H1 (cell line): ENCODE data around the gene MAGEA9. TPM values are rescaled to one million over a fixed set of nuclear protein-coding genes. Genes with fewer than 3 reads are reported as not detected.

Experiments
- CTCF ChIA-PET: fragments of 300-600 bp; sonication (Branson Sonifier 250); formaldehyde crosslinking; loops from one replicate; lab custom pipeline; 2021; ENCODE audit not compliant: partially characterized antibody; lab: Charles Lee
- POLR2A ChIA-PET: fragments of 300-600 bp; sonication (Branson Sonifier 250); formaldehyde crosslinking; loops from one replicate; lab custom pipeline; 2021; ENCODE audit warnings: inconsistent platforms; ENCODE audit not compliant: partially characterized antibody; lab: Charles Lee
- DNase-seq, 2 experiments: peaks; one replicate each; pipeline versions ENCODE4 v3.0.0 to v3.0.0-alpha.2; 2010 to 2022; ENCODE audit warnings: low spot score in 2 of 2, low read depth in 1 of 2, mixed read lengths in 1 of 2
- FAIRE-seq: peaks from 2 replicates; lab custom pipeline; 2011; peaks lifted over from hg19 to GRCh38; lab: Jason Lieb, UNC
- H2AFZ ChIP-seq: 2 replicates; pipeline ENCODE4 v1.8.1; 2012; ENCODE audit warnings: low read length, inconsistent platforms
- H2AK5ac ChIP-seq: 2 replicates; pipeline ENCODE4 v1.6.1; 2013; ENCODE audit warnings: low read depth, low read length
- H2BK120ac ChIP-seq: replicated peaks from 2 replicates; pipeline ENCODE3; 2013; ENCODE audit warnings: low read depth, low read length, inconsistent platforms
- H2BK12ac ChIP-seq: 2 replicates; pipeline ENCODE4 v1.6.1; 2013; ENCODE audit warnings: low read depth, low read length
- H2BK15ac ChIP-seq: 2 replicates; pipeline ENCODE4 v1.6.1; 2013; ENCODE audit warnings: low read length
- H2BK20ac ChIP-seq: 2 replicates; pipeline ENCODE4 v1.6.1; 2013; ENCODE audit warnings: low read length
- H2BK5ac ChIP-seq: 2 replicates; pipeline ENCODE4 v1.6.1; 2013; ENCODE audit warnings: low read depth, low read length
- H3K14ac ChIP-seq: 2 replicates; pipeline ENCODE4 v1.6.1; 2013; ENCODE audit warnings: inconsistent platforms; ENCODE audit not compliant: insufficient read length
- H3K18ac ChIP-seq: 2 replicates; pipeline ENCODE4 v1.6.1; 2013; ENCODE audit warnings: low read length; ENCODE audit errors: extremely low read depth
- H3K23ac ChIP-seq: 2 replicates; pipeline ENCODE4 v1.6.1; 2013; ENCODE audit warnings: inconsistent platforms; ENCODE audit not compliant: insufficient read length
- H3K23me2 ChIP-seq: 2 replicates; pipeline ENCODE4 v1.6.1; 2013; ENCODE audit warnings: low read depth, low read length
- H3K27ac ChIP-seq: 2 replicates; pipeline ENCODE4 v1.6.1; 2011; ENCODE audit warnings: low read depth, low read length, inconsistent platforms
- H3K27me3 ChIP-seq, 4 experiments: replicated peaks in 1 of 4; 1 replicate in 1 of 4; 2 replicates in 3 of 4; pipeline versions ENCODE4 v1.6.1 to v1.8.1; 2011 to 2013; ENCODE audit warnings: low read length in 3 of 4, mild to moderate bottlenecking in 3 of 4, inconsistent platforms in 2 of 4, mixed read lengths in 2 of 4, moderate library complexity in 1 of 4; ENCODE audit not compliant: control insufficient read depth in 3 of 4, insufficient read depth in 3 of 4; ENCODE audit errors: extremely low read depth in 1 of 4
- H3K36me3 ChIP-seq, 4 experiments: 2 replicates each; pipeline versions ENCODE4 v1.6.1 to v1.8.1; 2011 to 2013; ENCODE audit warnings: mild to moderate bottlenecking in 4 of 4, low read length in 3 of 4, moderate library complexity in 2 of 4, control low read depth in 1 of 4, inconsistent platforms in 1 of 4; ENCODE audit not compliant: insufficient read depth in 4 of 4, control insufficient read depth in 2 of 4
- H3K4ac ChIP-seq: replicated peaks from 2 replicates; pipeline ENCODE3; 2013; ENCODE audit warnings: low read length, low read depth, mixed read lengths, inconsistent platforms; ENCODE audit not compliant: insufficient read length
- H3K4me1 ChIP-seq, 4 experiments: replicated peaks in 1 of 4; 1 replicate in 1 of 4; 2 replicates in 3 of 4; pipeline versions ENCODE4 v1.6.1 to v1.8.1; 2011 to 2013; ENCODE audit warnings: low read length in 3 of 4, inconsistent platforms in 2 of 4, mixed read lengths in 1 of 4; ENCODE audit not compliant: insufficient read depth in 4 of 4, control insufficient read depth in 3 of 4
- H3K4me2 ChIP-seq, 2 experiments: 2 replicates each; pipeline versions ENCODE4 v1.6.1 to v1.8.1; 2011 to 2013; ENCODE audit warnings: low read depth in 2 of 2, low read length in 2 of 2, control low read depth in 1 of 2, inconsistent platforms in 1 of 2, mild to moderate bottlenecking in 1 of 2; ENCODE audit not compliant: insufficient read depth in 1 of 2
- H3K4me3 ChIP-seq, 4 experiments: fragments of 200-600, 300-600 bp in 1 of 4; sonication (generic), shearing (Covaris generic), sonication (Bioruptor Twin) in 1 of 4; 2 replicates each; pipeline versions ENCODE4 v1.5.1 to v1.8.1; 2011 to 2016; ENCODE audit warnings: low read length in 4 of 4, low read depth in 3 of 4, control low read depth in 2 of 4, inconsistent platforms in 2 of 4, mild to moderate bottlenecking in 2 of 4, mixed read lengths in 1 of 4, moderate library complexity in 1 of 4; ENCODE audit not compliant: insufficient read depth in 2 of 4; ENCODE audit errors: extremely low read depth in 1 of 4
- H3K56ac ChIP-seq: replicated peaks from 2 replicates; pipeline ENCODE3; 2013; ENCODE audit warnings: low read depth, mild to moderate bottlenecking, mixed read lengths, low read length, inconsistent platforms; ENCODE audit not compliant: insufficient read length
- H3K79me1 ChIP-seq: 2 replicates; pipeline ENCODE4 v1.6.1; 2013; ENCODE audit warnings: low read depth, low read length, control low read depth
- H3K79me2 ChIP-seq, 2 experiments: 2 replicates each; pipeline versions ENCODE4 v1.6.1 to v1.8.1; 2012 to 2013; ENCODE audit warnings: low read length in 2 of 2, mild to moderate bottlenecking in 2 of 2, inconsistent platforms in 1 of 2; ENCODE audit not compliant: insufficient read depth in 2 of 2, control insufficient read depth in 1 of 2
- H3K9ac ChIP-seq, 4 experiments: replicated peaks in 1 of 4; 1 replicate in 1 of 4; 2 replicates in 3 of 4; pipeline versions ENCODE4 v1.6.1 to v1.8.1; 2011 to 2013; ENCODE audit warnings: low read depth in 3 of 4, low read length in 3 of 4, control low read depth in 2 of 4, mild to moderate bottlenecking in 2 of 4, moderate library complexity in 2 of 4, inconsistent platforms in 1 of 4; ENCODE audit errors: extremely low read depth in 1 of 4
- H3K9me3 ChIP-seq, 2 experiments: 2 replicates each; pipeline versions ENCODE4 v1.6.1 to v1.8.1; 2012 to 2013; ENCODE audit warnings: mild to moderate bottlenecking in 2 of 2, moderate library complexity in 2 of 2, control low read depth in 1 of 2, inconsistent platforms in 1 of 2, low read depth in 1 of 2, low read length in 1 of 2, mixed read lengths in 1 of 2; ENCODE audit not compliant: insufficient read depth in 2 of 2
- H4K20me1 ChIP-seq, 2 experiments: replicated peaks in 1 of 2; 2 replicates each; pipeline versions ENCODE3 to v1.8.1; 2011 to 2013; ENCODE audit warnings: inconsistent platforms in 2 of 2, low read length in 2 of 2, mild to moderate bottlenecking in 1 of 2; ENCODE audit not compliant: insufficient read depth in 2 of 2, control insufficient read depth in 1 of 2
- H4K5ac ChIP-seq: 2 replicates; pipeline ENCODE4 v1.6.1; 2013; ENCODE audit warnings: low read length, low read depth, mixed read lengths, inconsistent platforms; ENCODE audit not compliant: insufficient read length
- H4K8ac ChIP-seq: 2 replicates; pipeline ENCODE4 v1.8.0; 2013; ENCODE audit warnings: mild to moderate bottlenecking, moderate library complexity, low read length, inconsistent platforms; ENCODE audit not compliant: insufficient read depth; ENCODE audit errors: extremely low read depth
- H4K91ac ChIP-seq: replicated peaks from 2 replicates; pipeline ENCODE3; 2013; ENCODE audit warnings: low read length, mixed read lengths, inconsistent platforms; ENCODE audit not compliant: insufficient read length
- SP2 ChIP-seq: IDR thresholded peaks from 2 replicates; pipeline ENCODE4 v1.6.1; 2012; ENCODE audit warnings: mild to moderate bottlenecking, low read length, inconsistent platforms
- SRF ChIP-seq: IDR thresholded peaks from 2 replicates; pipeline ENCODE4 v1.6.1; 2011; ENCODE audit warnings: mild to moderate bottlenecking, low read depth, low read length, moderate library complexity
- WGBS, 2 experiments: shearing (Covaris generic) in 1 of 2; methylation state at CpG; one replicate each; pipeline versions ENCODE4 v1.1.6 to v1.1.7; 2013 to 2015; ENCODE audit warnings: low lambda C conversion rate in 2 of 2, mixed read lengths in 2 of 2, inconsistent platforms in 1 of 2, low coverage in 1 of 2, missing lambda C conversion rate in 1 of 2; ENCODE audit not compliant: insufficient replicate concordance in 2 of 2, insufficient coverage in 1 of 2, insufficient read length in 1 of 2; ENCODE audit errors: extremely low coverage in 1 of 2, missing lambda C conversion rate in 1 of 2; 5-methylcytosine and 5-hydroxymethylcytosine counted together
- polyA plus RNA-seq, 7 experiments: library from polyadenylated mRNA; depleted of rRNA in 3 of 7; stranded (reverse) in 5 of 7; unstranded in 2 of 7; fragments of >200 nt in 5 of 7; fragments of 200-250 nt in 2 of 7; gene quantifications; 1 replicate in 5 of 7; 2 replicates in 1 of 7; 4 replicates in 1 of 7; pipeline versions ENCODE4 v1.2.1 to v1.2.3, GENCODE V29; 2011 to 2013; ENCODE audit warnings: missing spikeins in 2 of 7, mixed read lengths in 2 of 7
- total RNA-seq: library from RNA; stranded (reverse); fragmentation: NEBNext Ultra II Directional; extraction: Animal tissue kit (Norgen Biotek cat#: 25700); gene quantifications from 2 replicates; pipeline ENCODE4 v1.2.1, GENCODE V29; 2021

Gene MAGEA9
- total and polyA plus RNA-seq, 2 of the 8 experiments (the other 6 are each of a cell fraction or from before 2014, with no cell fraction given), result not detected

GRCh38 chrX:149804102-149804501 lies 22.4 kb downstream of the MAGEA9 start:
- H2BK20ac ChIP-seq, result no peak overlapping the region
- H3K9me3 ChIP-seq, result no peaks in the 10 kb centered on the region
- no peaks in the 10 kb centered on the region for H3K79me1 ChIP-seq
- no peaks in the 10 kb centered on the region for H3K36me3 ChIP-seq
- peaks cover 0 to 2% (median 0%) of the 10 kb centered on the region in 4 experiments; a peak in 2 of 7 replicates for H3K4me1 ChIP-seq
- POLR2A ChIA-PET, result no interaction called here
- CTCF ChIA-PET, result no interaction called here
- H3K23ac ChIP-seq, result no peak overlapping the region
- H3K4me3 ChIP-seq, result no peak overlapping the region
- H2BK120ac ChIP-seq, result no peak overlapping the region
- no peak overlapping the region for H2BK5ac ChIP-seq
- H3K27me3 ChIP-seq, result no peaks in the 10 kb centered on the region
- no peak overlapping the region for H2BK15ac ChIP-seq
- no peaks in the 10 kb centered on the region for H3K23me2 ChIP-seq
- H4K8ac ChIP-seq, result no peak overlapping the region
- no peak overlapping the region for H3K18ac ChIP-seq
- H4K5ac ChIP-seq, result no peak overlapping the region
- WGBS, 2 experiments, result 78% methylated on average over 6 of the region's 6 CpGs; no CpG with 5 or more reads in 1 of the 2 experiments
- no peak overlapping the region for H3K27ac ChIP-seq
- H2AK5ac ChIP-seq, result no peak overlapping the region
- TF ChIP-seq SRF, result no peak
- no peak for TF ChIP-seq SP2
- H2AFZ ChIP-seq, result no peak overlapping the region
- H4K91ac ChIP-seq, result no peak overlapping the region
- H2BK12ac ChIP-seq, result no peak overlapping the region
- no peaks in the 10 kb centered on the region for H4K20me1 ChIP-seq
- no peaks in the 10 kb centered on the region for H3K79me2 ChIP-seq
- H3K14ac ChIP-seq, result no peak overlapping the region
- DNase-seq, result no peak
- no peak overlapping the region for H3K4ac ChIP-seq
- no peak overlapping the region for H3K9ac ChIP-seq
- no peak overlapping the region for H3K56ac ChIP-seq
- H3K4me2 ChIP-seq, result no peak overlapping the region
- FAIRE-seq, result no peak
